Endothelial cell of umbilical vein (primary cell): ENCODE results near the gene PAGR1. TPM values are rescaled to one million over a fixed set of nuclear protein-coding genes. Genes with fewer than 3 reads are reported as not detected.

Experiments used
- BruUV-seq: library from RNA; stranded (reverse); fragments of 400-500 nt; replicated peaks from 2 replicates; lab custom pipeline; 2021; lab: Mats Ljungman, UMichigan
- CTCF ChIA-PET: fragments of 300-600, 350-600 bp; sonication (Branson Sonifier 250); formaldehyde crosslinking; loops from one replicate; lab custom pipeline; 2021; ENCODE audit warnings: antibody characterized with exemption, inconsistent platforms; lab: Charles Lee
- POLR2A ChIA-PET: fragments of 300-600, 350-600 bp; sonication (Branson Sonifier 250); formaldehyde crosslinking; loops from one replicate; lab custom pipeline; 2021; ENCODE audit warnings: antibody characterized with exemption, inconsistent platforms; lab: Charles Lee
- DNase-seq: peaks from one replicate; pipeline ENCODE4 v3.0.0-alpha.2; 2011; ENCODE audit warnings: low read depth, low spot score
- FAIRE-seq: peaks from 2 replicates; lab custom pipeline; 2011; peaks lifted over from hg19 to GRCh38; lab: Jason Lieb, UNC
- H2AFZ ChIP-seq: 2 replicates; pipeline ENCODE4 v1.6.0; 2012; ENCODE audit warnings: low read depth, low read length, control low read depth, inconsistent platforms
- H3K27ac ChIP-seq: 2 replicates; pipeline ENCODE4 v1.5.1; 2011; ENCODE audit warnings: low read depth, mild to moderate bottlenecking, control low read depth, low read length, moderate library complexity; ENCODE audit not compliant: insufficient read depth
- H3K27me3 ChIP-seq, 2 experiments: 2 replicates each; pipeline versions ENCODE4 v1.6.0 to v1.6.1; 2011; ENCODE audit warnings: low read length in 2 of 2, mixed read lengths in 1 of 2; ENCODE audit not compliant: control insufficient read depth in 2 of 2, insufficient read depth in 2 of 2
- H3K36me3 ChIP-seq, 2 experiments: 2 replicates in 1 of 2; 3 replicates in 1 of 2; pipeline ENCODE4 v1.5.1; 2011; ENCODE audit warnings: low read length in 2 of 2, mild to moderate bottlenecking in 1 of 2, moderate library complexity in 1 of 2; ENCODE audit not compliant: control insufficient read depth in 2 of 2, insufficient read depth in 2 of 2; ENCODE audit errors: extremely low read depth in 1 of 2
- H3K4me1 ChIP-seq: 3 replicates; pipeline ENCODE4 v1.5.1; 2011; ENCODE audit warnings: mild to moderate bottlenecking, low read length; ENCODE audit not compliant: control insufficient read depth, insufficient read depth; ENCODE audit errors: extremely low read depth
- H3K4me2 ChIP-seq: 2 replicates; pipeline ENCODE4 v1.6.1; 2011; ENCODE audit warnings: low read length, control low read depth, mixed read lengths; ENCODE audit not compliant: insufficient read depth
- H3K4me3 ChIP-seq, 3 experiments: fragments of 200-600 bp in 1 of 3; sonication (generic), shearing (Covaris generic) in 1 of 3; replicated peaks in 1 of 3; 2 replicates each; pipeline ENCODE4 v1.5.1; 2011 to 2016; ENCODE audit warnings: control low read depth in 3 of 3, low read length in 3 of 3, mild to moderate bottlenecking in 2 of 3, inconsistent platforms in 1 of 3, low read depth in 1 of 3, moderate library complexity in 1 of 3; ENCODE audit not compliant: insufficient read depth in 1 of 3
- H3K79me2 ChIP-seq: 2 replicates; pipeline ENCODE4 v1.6.0; 2012; ENCODE audit warnings: low read length, inconsistent platforms; ENCODE audit not compliant: control insufficient read depth, insufficient read depth
- H3K9ac ChIP-seq: replicated peaks from 2 replicates; pipeline ENCODE3; 2011; ENCODE audit warnings: low read length, control low read depth; ENCODE audit not compliant: insufficient read depth; ENCODE audit errors: extremely low read depth
- H3K9me1 ChIP-seq: replicated peaks from 3 replicates; pipeline ENCODE4 v1.6.0; 2011; ENCODE audit warnings: mild to moderate bottlenecking, low read length; ENCODE audit not compliant: control insufficient read depth, insufficient read depth; ENCODE audit errors: extremely low read depth
- H3K9me3 ChIP-seq: replicated peaks from 2 replicates; pipeline ENCODE4 v1.5.1; 2012; ENCODE audit warnings: low read length, inconsistent platforms; ENCODE audit not compliant: control insufficient read depth, insufficient read depth
- H4K20me1 ChIP-seq: replicated peaks from 2 replicates; pipeline ENCODE3; 2011; ENCODE audit warnings: mild to moderate bottlenecking, low read length; ENCODE audit not compliant: control insufficient read depth, insufficient read depth; ENCODE audit errors: extremely low read depth
- EZH2 ChIP-seq: IDR thresholded peaks from 2 replicates; pipeline ENCODE4 v1.6.1; 2012; ENCODE audit warnings: borderline replicate concordance, low read depth, mild to moderate bottlenecking, moderate library complexity, low read length, inconsistent platforms; ENCODE audit not compliant: severe bottlenecking
- FOS ChIP-seq: IDR thresholded peaks from 2 replicates; pipeline ENCODE4 v1.6.1; 2011; ENCODE audit warnings: mild to moderate bottlenecking, low read length, moderate library complexity, borderline replicate concordance; ENCODE audit not compliant: insufficient read depth
- GATA2 ChIP-seq: IDR thresholded peaks from 2 replicates; pipeline ENCODE4 v1.7.0; 2011; ENCODE audit warnings: low read depth, mild to moderate bottlenecking, moderate library complexity, mixed read lengths, low read length; ENCODE audit not compliant: insufficient read length, insufficient read depth
- JUN ChIP-seq: IDR thresholded peaks from 2 replicates; pipeline ENCODE4 v1.6.1; 2011; ENCODE audit warnings: borderline replicate concordance, low read depth; ENCODE audit not compliant: insufficient read length, insufficient read depth
- MYC ChIP-seq: IDR thresholded peaks from one replicate; pipeline ENCODE4 v1.6.1; 2011; ENCODE audit warnings: mild to moderate bottlenecking, low read depth, low read length
- POLR2A ChIP-seq: IDR thresholded peaks from 2 replicates; pipeline ENCODE4 v1.6.1; 2012; ENCODE audit warnings: low read depth, mild to moderate bottlenecking, control low read depth, low read length
- POLR2AphosphoS5 ChIP-seq: IDR thresholded peaks from 2 replicates; pipeline ENCODE4 v1.6.1; 2012; ENCODE audit warnings: low read depth, mild to moderate bottlenecking, control low read depth, low read length, moderate library complexity; ENCODE audit not compliant: insufficient read depth
- dilution Hi-C: fragments of 300-500 bp; cut with MboI; formaldehyde crosslinking; loops from one replicate; pipeline ENCODE4 v1.15.0; 2019; ENCODE audit warnings: low sequenced_read_pairs; ENCODE audit not compliant: extremely low pct_ligation_motif_present
- intact Hi-C: fragments of 100-400 bp; cut with micrococcal nuclease; formaldehyde crosslinking; loops from one replicate; pipeline ENCODE4 v1.10.0; 2022
- polyA plus RNA-seq, 4 experiments: library from polyadenylated mRNA; depleted of rRNA in 3 of 4; stranded (reverse) in 3 of 4; unstranded in 1 of 4; fragments of >200 nt; gene quantifications; 2 replicates each; pipeline versions ENCODE4 v1.2.1 to v1.2.3, GENCODE V29; 2011 to 2012; ENCODE audit warnings: missing spikeins in 1 of 4
- total RNA-seq: library from RNA; stranded (reverse); gene quantifications from 2 replicates; pipeline ENCODE4 v1.2.3, GENCODE V29; 2021
- TF ChIP-seq, protein P1 (sequence below): IDR thresholded peaks from 2 replicates; pipeline ENCODE4 v1.6.1; 2011; ENCODE audit not compliant: insufficient read depth, insufficient read length
- TF ChIP-seq, protein P2 (sequence below), 2 donors: IDR thresholded peaks; 1 replicate in 1 of 2; 2 replicates in 1 of 2; pipeline ENCODE4 v1.5.1; 2011; ENCODE audit warnings: low read length in 2 of 2, mild to moderate bottlenecking in 2 of 2, moderate library complexity in 2 of 2, control low read depth in 1 of 2, inconsistent platforms in 1 of 2, low read depth in 1 of 2; ENCODE audit not compliant: insufficient read depth in 1 of 2; ENCODE audit errors: extremely low read depth in 1 of 2

PAGR1 gene
- total and polyA plus RNA-seq, 2 donors (not counting 3 experiments of a cell fraction or from before 2014, with no cell fraction given) = 15.9 to 26.3 TPM

DNA sequence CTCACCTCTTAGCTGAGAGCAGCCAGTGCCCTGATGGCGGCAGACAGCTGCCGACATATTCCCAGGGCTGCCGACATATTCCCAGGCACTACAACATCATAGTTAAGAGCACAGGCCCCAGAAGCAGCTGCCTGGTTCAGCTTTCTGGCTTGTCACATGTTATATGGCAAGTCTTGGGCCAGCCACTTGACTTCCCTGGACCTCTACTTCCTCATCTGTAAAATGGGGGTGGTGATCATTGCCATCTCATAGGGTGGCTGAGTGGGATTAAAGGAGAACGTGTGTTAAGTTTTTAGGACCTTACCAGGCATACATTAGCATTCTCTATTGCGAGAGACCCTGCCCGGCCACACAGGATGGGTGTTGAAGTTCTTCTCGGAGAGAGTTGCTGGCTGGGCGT is 28.0 kb downstream of the PAGR1 start:
- Histone ChIP-seq H4K20me1 (no peaks in the 10 kb centered on the region), H3K4me3 (no peak overlapping the region), H3K9ac (no peak overlapping the region), H3K9me3 (no peaks in the 10 kb centered on the region), H3K79me2 (no peaks in the 10 kb centered on the region), H3K27me3 (no peaks in the 10 kb centered on the region), H2AFZ (no peak overlapping the region), H3K36me3 (peaks cover 0 to 21% of the 10 kb centered on the region in 2 experiments), H3K4me1 (no peaks in the 10 kb centered on the region), H3K9me1 (no peaks in the 10 kb centered on the region), H3K4me2 (no peak overlapping the region), H3K27ac (no peak overlapping the region)
- dilution Hi-C loops = no loop called here
- FAIRE-seq = no peak
- no peak for DNase-seq
- ChIA-PET CTCF (interaction anchor here (0.9 to 1.5 kb wide), 2 partner anchors 36 to 77 kb away, joined by 3 to 6 read pairs; no protein-coding TSS in a partner anchor), POLR2A (no interaction called here)
- no peak for TF ChIP-seq POLR2A
- no peak for TF ChIP-seq JUN
- TF ChIP-seq FOS = no peak
- no peak for TF ChIP-seq POLR2AphosphoS5
- TF ChIP-seq, protein P1, sequence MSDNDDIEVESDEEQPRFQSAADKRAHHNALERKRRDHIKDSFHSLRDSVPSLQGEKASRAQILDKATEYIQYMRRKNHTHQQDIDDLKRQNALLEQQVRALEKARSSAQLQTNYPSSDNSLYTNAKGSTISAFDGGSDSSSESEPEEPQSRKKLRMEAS = no peak
- TF ChIP-seq GATA2 = no peak
- no peak for TF ChIP-seq EZH2
- no TSS peak for BruUV-seq
- intact Hi-C loops = no loop called here

DNA sequence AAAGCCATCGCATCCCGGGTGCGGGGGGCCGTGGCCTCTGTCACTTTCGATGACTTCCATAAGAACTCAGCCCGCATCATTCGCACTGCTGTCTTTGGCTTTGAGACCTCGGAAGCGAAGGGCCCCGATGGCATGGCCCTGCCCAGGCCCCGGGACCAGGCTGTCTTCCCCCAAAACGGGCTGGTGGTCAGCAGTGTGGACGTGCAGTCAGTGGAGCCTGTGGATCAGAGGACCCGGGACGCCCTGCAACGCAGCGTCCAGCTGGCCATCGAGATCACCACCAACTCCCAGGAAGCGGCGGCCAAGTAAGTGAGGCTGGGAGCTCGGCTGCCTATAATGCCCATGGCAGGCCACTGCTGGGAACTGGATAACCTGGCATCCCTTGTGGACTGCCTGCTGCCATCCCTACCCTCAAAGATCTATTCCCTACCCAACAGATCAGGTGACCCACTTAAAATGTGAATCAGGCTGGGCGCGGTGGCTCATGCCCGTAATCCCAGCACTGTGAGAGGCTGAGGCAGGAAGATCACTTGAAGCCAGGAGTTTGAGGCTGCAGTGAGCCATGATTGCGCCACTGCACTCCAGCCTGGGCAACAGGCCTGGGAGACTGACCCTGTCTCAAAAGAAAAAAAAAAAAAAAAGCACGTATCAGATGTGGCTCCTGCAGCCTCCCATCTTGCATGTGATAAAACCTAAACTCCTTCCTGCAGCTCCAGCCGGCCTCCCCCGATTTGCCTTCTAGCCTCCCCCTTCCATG is 28.8 kb downstream of the PAGR1 start:
- H3K36me3 ChIP-seq = peaks cover 0 to 21% of the 10 kb centered on the region in 2 experiments
- POLR2A ChIA-PET = no interaction called here

More for the DNA sequence above, 28.8 kb downstream of the PAGR1 start:
- no peak overlapping the region for H3K27ac ChIP-seq
- no peak overlapping the region for H2AFZ ChIP-seq
- no peaks in the 10 kb centered on the region for H3K4me1 ChIP-seq
- no peak overlapping the region for H3K4me2 ChIP-seq
- H3K4me3 ChIP-seq = no peak overlapping the region
- no peak overlapping the region for H3K9ac ChIP-seq
- intact Hi-C loops = no loop called here
- no peaks in the 10 kb centered on the region for H3K27me3 ChIP-seq
- CTCF ChIA-PET = interaction anchor here (0.9 to 1.5 kb wide), 2 partner anchors 37 to 76 kb away, joined by 3 to 4 read pairs; no protein-coding TSS in a partner anchor
- no peaks in the 10 kb centered on the region for H3K9me3 ChIP-seq
- no TSS peak for BruUV-seq
- no peaks in the 10 kb centered on the region for H4K20me1 ChIP-seq
- FAIRE-seq (no peak), DNase-seq (no peak)
- dilution Hi-C loops = no loop called here
- no peaks in the 10 kb centered on the region for H3K9me1 ChIP-seq
- no peaks in the 10 kb centered on the region for H3K79me2 ChIP-seq
- TF ChIP-seq EZH2 (no peak), POLR2A (no peak), FOS (no peak), GATA2 (no peak), MYC (no peak), POLR2AphosphoS5 (no peak), JUN (no peak)
- TF ChIP-seq, protein P1 = no peak
- TF ChIP-seq, protein P2, sequence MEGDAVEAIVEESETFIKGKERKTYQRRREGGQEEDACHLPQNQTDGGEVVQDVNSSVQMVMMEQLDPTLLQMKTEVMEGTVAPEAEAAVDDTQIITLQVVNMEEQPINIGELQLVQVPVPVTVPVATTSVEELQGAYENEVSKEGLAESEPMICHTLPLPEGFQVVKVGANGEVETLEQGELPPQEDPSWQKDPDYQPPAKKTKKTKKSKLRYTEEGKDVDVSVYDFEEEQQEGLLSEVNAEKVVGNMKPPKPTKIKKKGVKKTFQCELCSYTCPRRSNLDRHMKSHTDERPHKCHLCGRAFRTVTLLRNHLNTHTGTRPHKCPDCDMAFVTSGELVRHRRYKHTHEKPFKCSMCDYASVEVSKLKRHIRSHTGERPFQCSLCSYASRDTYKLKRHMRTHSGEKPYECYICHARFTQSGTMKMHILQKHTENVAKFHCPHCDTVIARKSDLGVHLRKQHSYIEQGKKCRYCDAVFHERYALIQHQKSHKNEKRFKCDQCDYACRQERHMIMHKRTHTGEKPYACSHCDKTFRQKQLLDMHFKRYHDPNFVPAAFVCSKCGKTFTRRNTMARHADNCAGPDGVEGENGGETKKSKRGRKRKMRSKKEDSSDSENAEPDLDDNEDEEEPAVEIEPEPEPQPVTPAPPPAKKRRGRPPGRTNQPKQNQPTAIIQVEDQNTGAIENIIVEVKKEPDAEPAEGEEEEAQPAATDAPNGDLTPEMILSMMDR (IDR thresholded peaks at IDR 0.05; ENCODE audit: extremely low read depth in 1 of 2, insufficient read depth in 1 of 2, low read depth in 1 of 2, low read length in 2 of 2) = no peak
